Thyroid gland (tissue), 4 donors: Measurements from ENCODE around the gene LRATD1.

Experiments used
- POLR2A ChIP-seq, 2 donors: fragments of 450-650 bp; IDR thresholded peaks; one replicate each; pipeline ENCODE4 v1.6.1; 2017; ENCODE audit warnings: antibody characterized with exemption in 2 of 2, mild to moderate bottlenecking in 2 of 2, moderate library complexity in 1 of 2
- TF ChIP-seq, protein P1 (sequence below), 6 experiments: fragments of 200-600 bp in 3 of 6; fragments of 450-650 bp in 3 of 6; sonication (generic) in 3 of 6; IDR thresholded peaks; one replicate each; pipeline ENCODE4 v1.5.1; 2016 to 2019; ENCODE audit warnings: antibody characterized with exemption in 6 of 6, mild to moderate bottlenecking in 2 of 6, inconsistent platforms in 1 of 6, moderate library complexity in 1 of 6

DNA sequence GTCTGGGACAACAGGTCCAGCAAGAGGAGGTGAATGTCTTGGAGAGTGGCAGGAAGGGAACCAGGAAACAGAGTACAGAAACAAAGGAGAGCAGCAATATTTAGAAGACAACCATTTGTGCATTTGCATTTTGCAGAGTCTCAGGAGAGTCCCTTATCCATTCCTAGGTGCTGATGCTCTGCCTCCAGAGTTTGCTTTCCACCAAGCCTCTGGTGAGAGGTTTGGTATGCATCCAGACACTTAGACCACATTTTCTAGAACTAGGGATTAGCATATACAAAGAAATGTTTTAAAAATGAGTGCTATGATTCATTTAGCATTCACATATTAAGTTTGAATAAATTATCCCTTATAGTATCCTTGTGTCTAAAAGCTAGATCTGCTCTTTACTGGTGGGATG lies 18.5 kb upstream of the LRATD1 start:
- TF ChIP-seq, protein P1, sequence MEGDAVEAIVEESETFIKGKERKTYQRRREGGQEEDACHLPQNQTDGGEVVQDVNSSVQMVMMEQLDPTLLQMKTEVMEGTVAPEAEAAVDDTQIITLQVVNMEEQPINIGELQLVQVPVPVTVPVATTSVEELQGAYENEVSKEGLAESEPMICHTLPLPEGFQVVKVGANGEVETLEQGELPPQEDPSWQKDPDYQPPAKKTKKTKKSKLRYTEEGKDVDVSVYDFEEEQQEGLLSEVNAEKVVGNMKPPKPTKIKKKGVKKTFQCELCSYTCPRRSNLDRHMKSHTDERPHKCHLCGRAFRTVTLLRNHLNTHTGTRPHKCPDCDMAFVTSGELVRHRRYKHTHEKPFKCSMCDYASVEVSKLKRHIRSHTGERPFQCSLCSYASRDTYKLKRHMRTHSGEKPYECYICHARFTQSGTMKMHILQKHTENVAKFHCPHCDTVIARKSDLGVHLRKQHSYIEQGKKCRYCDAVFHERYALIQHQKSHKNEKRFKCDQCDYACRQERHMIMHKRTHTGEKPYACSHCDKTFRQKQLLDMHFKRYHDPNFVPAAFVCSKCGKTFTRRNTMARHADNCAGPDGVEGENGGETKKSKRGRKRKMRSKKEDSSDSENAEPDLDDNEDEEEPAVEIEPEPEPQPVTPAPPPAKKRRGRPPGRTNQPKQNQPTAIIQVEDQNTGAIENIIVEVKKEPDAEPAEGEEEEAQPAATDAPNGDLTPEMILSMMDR (IDR thresholded peaks at IDR 0.05) = no peak
- TF ChIP-seq POLR2A (IDR thresholded peaks at IDR 0.05) = no peak
